Right cardiac atrium (tissue), 5 donors: Measurements from ENCODE around the gene FRAT2. TPM values are rescaled to one million over a fixed set of nuclear protein-coding genes. Genes with fewer than 3 reads are reported as not detected.

ENCODE experiments used
- ATAC-seq, 2 donors: fragments of 200-7000 bp; cut with Tn5 transposase; one replicate each; pipeline versions ENCODE4 v1.8.0 to v1.9.1; 2020; ENCODE audit warnings: moderate library complexity in 2 of 2, mild to moderate bottlenecking in 1 of 2
- DNase-seq, 3 donors: peaks; one replicate each; pipeline ENCODE4 v3.0.0-alpha.2; 2020
- H3K27ac ChIP-seq: one replicate; pipeline ENCODE4 v1.5.1; 2013; ENCODE audit warnings: mild to moderate bottlenecking, low read length, control low read depth, moderate library complexity
- H3K27me3 ChIP-seq: one replicate; pipeline ENCODE4 v1.6.1; 2013; ENCODE audit not compliant: control insufficient read depth, insufficient read depth
- H3K4me1 ChIP-seq: one replicate; pipeline ENCODE4 v1.6.1; 2013; ENCODE audit warnings: low read length; ENCODE audit not compliant: control insufficient read depth, insufficient read depth
- H3K4me3 ChIP-seq: one replicate; pipeline ENCODE4 v1.5.1; 2013; ENCODE audit warnings: low read length, control low read depth
- H3K9me3 ChIP-seq: one replicate; pipeline ENCODE4 v1.6.1; 2013; ENCODE audit warnings: low read length; ENCODE audit not compliant: control insufficient read depth
- WGBS: extraction: QIAGEN DNeasy Blood & Tissue Kit; methylation state at CpG from one replicate; pipeline ENCODE4 v1.1.7; 2013; 5-methylcytosine and 5-hydroxymethylcytosine counted together
- intact Hi-C, 4 donors: fragments of 100-400 bp; cut with DNase I; formaldehyde crosslinking; loops; one replicate each; pipeline versions ENCODE4 v1.11.0 to v1.14.0; 2022 to 2023
- polyA plus RNA-seq: library from polyadenylated mRNA; stranded (reverse); fragments of 200-250 nt; gene quantifications from one replicate; pipeline ENCODE4 v1.2.3, GENCODE V29; 2013
- total RNA-seq, 4 donors: library from RNA; stranded (reverse); fragmentation: NEBNext Ultra II Directional; extraction: Animal tissue kit (Norgen Biotek cat#: 25700); gene quantifications; one replicate each; pipeline ENCODE4 v1.2.1, GENCODE V29; 2021
- donor health status: healthy with polysubstance abuse.
- donor health status: DM: no; HTN: yes; CAD: no.
- donor health status: DM: no; HTN: no; CAD: no.
- donor health status: DM: no; HTN: yes; CAD: no; lungs with severe emphysema.
- donor health status: DM: yes; HTN: yes; CAD: no.

Gene FRAT2
- total and polyA plus RNA-seq, 5 donors = 3.4 to 7.6 (median 7.4) TPM

DNA sequence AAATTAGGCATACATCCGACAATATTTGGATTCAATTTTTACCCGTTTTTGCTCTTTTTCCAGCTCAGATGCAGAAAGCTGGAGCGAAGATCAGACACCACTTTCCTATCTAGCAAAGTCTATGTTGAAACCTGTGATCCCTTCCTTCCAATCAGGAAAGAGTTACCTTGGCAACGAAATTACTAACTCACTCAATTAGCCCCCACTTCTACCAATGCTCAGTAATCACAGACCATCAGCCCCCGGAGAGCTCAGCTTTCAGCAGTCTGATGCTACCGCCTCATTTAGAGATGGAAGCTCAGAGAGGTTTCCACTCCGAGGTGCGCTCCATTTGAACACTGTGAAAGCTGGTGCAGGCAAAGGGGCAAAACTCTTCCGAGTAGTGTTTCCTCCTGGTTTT lies 8.8 kb downstream of the FRAT2 start:
- Histone ChIP-seq H3K9me3 (no peaks in the 10 kb centered on the region), H3K4me3 (no peak overlapping the region), H3K27me3 (no peaks in the 10 kb centered on the region), H3K27ac (no peak overlapping the region), H3K4me1 (peaks cover 2% of the 10 kb centered on the region)
- intact Hi-C loops = no loop called here
- WGBS = 82% methylated on average over 9 of the region's 9 CpGs
- DNase-seq = no peak
- no peak for ATAC-seq

DNA sequence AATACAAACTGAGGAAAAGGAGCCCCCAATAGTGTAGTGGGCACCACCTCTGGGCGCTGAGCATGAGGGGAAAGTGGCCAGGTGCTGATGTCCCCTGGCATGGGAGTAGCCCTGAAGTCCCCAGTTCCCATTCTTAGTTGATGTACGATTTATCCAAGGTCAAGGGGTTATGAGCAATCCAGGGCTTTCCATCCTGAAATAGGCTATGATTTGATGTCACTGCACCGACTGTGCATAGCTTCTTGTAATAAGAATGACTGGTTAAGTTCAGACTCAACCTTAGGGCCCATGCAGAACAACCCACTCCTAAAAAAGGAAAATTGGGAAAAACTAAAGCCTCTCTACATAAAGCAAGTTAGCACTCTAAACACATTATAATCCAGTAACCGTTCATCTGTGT lies 11.0 kb downstream of the FRAT2 start:
- Histone ChIP-seq H3K4me3 (no peak overlapping the region), H3K27me3 (no peaks in the 10 kb centered on the region), H3K9me3 (no peaks in the 10 kb centered on the region), H3K27ac (no peak overlapping the region), H3K4me1 (peaks cover 1% of the 10 kb centered on the region)
- DNase-seq (no peak), ATAC-seq (no peak)
- 88% methylated on average over 4 of the region's 4 CpGs for WGBS
- intact Hi-C loops = no loop called here

DNA sequence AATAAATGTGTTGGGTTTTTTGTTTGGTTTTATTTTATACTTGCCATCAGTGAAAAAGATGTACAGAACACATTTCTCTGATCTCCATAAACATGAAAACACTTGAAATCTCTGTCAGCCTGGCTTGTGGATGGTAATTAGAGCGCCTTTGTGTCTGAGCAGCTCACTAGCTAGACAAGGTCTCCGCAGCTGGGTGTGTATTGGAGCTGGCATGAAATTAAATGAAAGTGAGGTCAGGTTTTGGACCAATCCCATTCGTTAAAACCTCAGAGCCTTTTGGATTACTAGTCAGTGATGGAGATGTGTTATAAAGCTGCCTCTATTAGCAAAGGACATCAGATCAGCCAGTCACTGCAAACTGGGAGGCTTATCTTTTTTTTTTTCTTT lies 12.7 kb downstream of the FRAT2 start:
- no peak overlapping the region for H3K27ac ChIP-seq

DNA sequence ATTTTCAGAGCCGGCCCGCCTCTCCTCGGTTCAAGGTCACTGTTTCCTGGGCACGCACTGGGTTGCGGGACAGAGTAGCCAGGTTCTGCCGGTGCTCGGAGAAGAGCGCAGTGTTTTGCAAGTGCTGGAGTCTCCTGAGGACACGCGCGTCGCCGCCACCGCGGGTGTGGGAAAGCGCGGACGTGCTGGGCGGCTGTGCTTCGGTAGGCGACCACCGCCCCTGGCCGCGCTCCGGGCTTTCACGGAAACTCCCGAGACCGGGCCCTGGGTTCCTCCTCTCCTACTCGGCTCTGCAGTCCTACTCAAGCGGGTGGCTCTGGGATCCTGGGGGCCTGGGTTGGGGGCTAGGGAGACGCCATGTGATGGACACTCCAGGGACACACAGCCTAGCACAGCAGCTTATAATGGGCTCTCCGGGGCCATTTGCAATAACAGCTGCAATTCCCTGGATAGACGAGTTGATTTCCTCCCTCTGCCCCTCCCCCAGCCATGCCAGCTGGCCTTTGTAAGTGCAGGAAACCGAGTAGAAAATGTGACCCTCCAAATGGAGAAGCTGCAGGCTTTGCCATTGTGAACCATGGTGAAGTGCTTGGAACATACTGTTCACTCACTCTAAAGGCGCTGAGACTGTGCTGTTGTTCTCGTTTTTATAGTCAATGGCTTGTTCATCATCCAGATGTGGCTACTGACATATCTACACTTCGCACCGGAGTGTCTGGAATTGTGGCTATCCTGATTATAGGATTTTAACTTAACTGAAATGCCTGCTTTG lies 13.3 kb downstream of the FRAT2 start:
- H3K27me3 ChIP-seq = no peaks in the 10 kb centered on the region
- ATAC-seq (peak in 1 of 2 donors; percentile 8), DNase-seq (peak; percentile 34 to 78 (median 65))
- 33% methylated on average over 38 of the region's 38 CpGs for WGBS
- H3K4me3 ChIP-seq = peak overlapping the region; percentile 71
- no peaks in the 10 kb centered on the region for H3K9me3 ChIP-seq
- no peak overlapping the region for H3K27ac ChIP-seq
- no peaks in the 10 kb centered on the region for H3K4me1 ChIP-seq
- intact Hi-C loops = no loop called here

More for the DNA sequence above, 12.7 kb downstream of the FRAT2 start:
- no peak for DNase-seq
- intact Hi-C loops = no loop called here
- 85% methylated on average over 3 of the region's 3 CpGs for WGBS
- ATAC-seq = no peak
- H3K4me3 ChIP-seq = no peak overlapping the region
- no peaks in the 10 kb centered on the region for H3K27me3 ChIP-seq
- no peaks in the 10 kb centered on the region for H3K4me1 ChIP-seq
- no peaks in the 10 kb centered on the region for H3K9me3 ChIP-seq

- no peaks in the 10 kb centered on the region for H3K27me3 ChIP-seq
- no peak overlapping the region for H3K27ac ChIP-seq
- H3K4me3 ChIP-seq = peak overlapping the region; percentile 71
- 13% methylated on average over 24 of the region's 24 CpGs for WGBS
- no peak for ATAC-seq
- no peaks in the 10 kb centered on the region for H3K9me3 ChIP-seq
- peak in 2 of 3 donors; percentile 62 to 72 for DNase-seq
- no peaks in the 10 kb centered on the region for H3K4me1 ChIP-seq
- intact Hi-C loops = no loop called here
Observed at GRCh38 chr10:97320480-97321031, 14.0 kb downstream of the FRAT2 start.

- H3K27ac ChIP-seq = peak overlapping the region; percentile 99
- peak; percentile 40 to 42 for ATAC-seq
- under 1% methylated on average over 83 of the region's 83 CpGs for WGBS
- peak overlapping the region; percentile 71 for H3K4me3 ChIP-seq
- H3K9me3 ChIP-seq = no peaks in the 10 kb centered on the region
- no peaks in the 10 kb centered on the region for H3K27me3 ChIP-seq
- peak; percentile 49 to 84 (median 84) for DNase-seq
- no peaks in the 10 kb centered on the region for H3K4me1 ChIP-seq
- intact Hi-C loops = no loop called here
Observed at GRCh38 chr10:97319671-97320479, 14.7 kb downstream of the FRAT2 start.

GRCh38 chr10:97318772-97319651 lies 15.5 kb downstream of the FRAT2 start, which contains the start of gene FRAT1:
TSS of gene FRAT1 (plus strand) at chr10:97319271. CDS start at chr10:97319454, 183 bp downstream.
- Histone ChIP-seq H3K27ac (peak within 1 kb of the TSS; percentile 99), H3K27me3 (no peaks in the 10 kb centered on the region), H3K9me3 (no peaks in the 10 kb centered on the region), H3K4me1 (no peaks in the 10 kb centered on the region), H3K4me3 (peak within 1 kb of the TSS; percentile 71)
- ATAC-seq = peak; percentile 92 to 93
- intact Hi-C loops = no loop called here
- DNase-seq = peak; percentile 90 to 97 (median 96)
- WGBS = under 1% methylated on average over 79 of the region's 79 CpGs

GRCh38 chr10:97314671-97315070 lies 19.9 kb downstream of the FRAT2 start:
- DNase-seq = no peak

GRCh38 chr10:97312897-97313296 lies 21.6 kb downstream of the FRAT2 start:
- Histone ChIP-seq H3K27me3 (no peaks in the 10 kb centered on the region), H3K27ac (no peak overlapping the region), H3K4me1 (no peaks in the 10 kb centered on the region), H3K4me3 (no peak overlapping the region), H3K9me3 (no peaks in the 10 kb centered on the region)
- 79% methylated on average over 6 of the region's 6 CpGs for WGBS
- intact Hi-C loops = no loop called here
- ATAC-seq = no peak
- no peak for DNase-seq

More at GRCh38 chr10:97314671-97315070, 19.9 kb downstream of the FRAT2 start:
- H3K4me3 ChIP-seq = no peak overlapping the region
- H3K9me3 ChIP-seq = no peaks in the 10 kb centered on the region
- H3K27ac ChIP-seq = no peak overlapping the region
- intact Hi-C loops = no loop called here
- ATAC-seq = no peak
- no peaks in the 10 kb centered on the region for H3K27me3 ChIP-seq
- no peaks in the 10 kb centered on the region for H3K4me1 ChIP-seq
- 56% methylated on average over 4 of the region's 4 CpGs for WGBS

DNA sequence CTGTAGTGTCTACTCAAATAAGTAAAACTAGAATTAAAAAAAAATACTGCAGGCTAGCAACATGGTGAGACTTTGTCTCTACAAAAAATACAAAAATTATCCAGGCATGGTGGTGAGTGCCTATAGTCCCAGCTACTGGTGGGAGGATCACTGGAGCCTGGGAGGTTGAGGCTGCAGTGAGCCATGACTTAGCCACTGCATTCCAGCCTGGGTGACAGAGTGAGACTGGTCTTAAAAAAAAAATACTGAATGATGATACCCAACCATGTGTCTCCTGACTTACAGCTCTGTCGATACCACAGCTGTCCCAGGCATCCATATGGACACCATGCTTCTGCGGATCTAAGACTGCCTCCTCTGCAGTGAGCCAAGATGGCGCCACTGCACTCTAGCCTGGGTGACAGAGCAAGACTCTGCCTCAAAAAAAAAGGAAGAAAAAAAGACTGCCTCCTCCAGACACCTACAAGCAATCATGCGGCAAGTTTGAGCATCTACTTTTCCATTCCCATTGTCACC lies 23.4 kb downstream of the FRAT2 start:
- no peaks in the 10 kb centered on the region for H3K9me3 ChIP-seq
- intact Hi-C loops = no loop called here
- no peak overlapping the region for H3K27ac ChIP-seq
- H3K4me1 ChIP-seq = no peaks in the 10 kb centered on the region
- no peaks in the 10 kb centered on the region for H3K27me3 ChIP-seq
- 95% methylated on average over 4 of the region's 4 CpGs for WGBS
- DNase-seq = no peak
- no peak overlapping the region for H3K4me3 ChIP-seq
- no peak for ATAC-seq
